ENCODE measurements around the gene PRTN3.

GRCh38 chr19:798415-799075 is 42.3 kb upstream of the PRTN3 start:
- no peak for TF ChIP-seq POLR2AphosphoS5 (IDR thresholded peaks at IDR 0.05; ENCODE audit: low read depth, low read length)
- no peak for TF ChIP-seq POLR2A (IDR thresholded peaks at IDR 0.05; ENCODE audit: low read depth, low read length)
- TF ChIP-seq TAF1 (IDR thresholded peaks at IDR 0.05; ENCODE audit: low read depth, low read length), result no peak
- no peak for TF ChIP-seq SPI1 (IDR thresholded peaks at IDR 0.05; ENCODE audit: low read depth, low read length)
- TF ChIP-seq POU2F2 (IDR thresholded peaks at IDR 0.05; ENCODE audit: low read depth, low read length), result no peak
- no peak for TF ChIP-seq PAX5 (IDR thresholded peaks at IDR 0.05; ENCODE audit: insufficient read depth, low read length, severe bottlenecking)

Measured in GM12891 (cell line).